Stimulated activated naive CD8-positive, alpha-beta T cell treated with anti-CD3 and anti-CD28 coated beads, Interleukin-15, Interleukin-2, amounts not matched to agents 100 U/mL and 50 U/mL, for 24 hours (primary cell): ENCODE measurements around the gene CD84.
"Not testable (repeated sequence)": the region's sequence is repeated elsewhere in the genome, so short reads cannot be mapped to it uniquely, and the experiment has no call there.

Experiments used
- ATAC-seq: fragments of 150-1000 bp; cut with Tn5 transposase; one replicate; pipeline ENCODE4 v1.10.0; 2021
- DNase-seq: peaks from one replicate; pipeline ENCODE4 v3.0.0; 2021

Gene CD84

GRCh38 chr1:160569806-160570205 lies 9.5 kb downstream of the CD84 start:
- no peak for DNase-seq
- no peak for ATAC-seq

GRCh38 chr1:160567858-160568682 lies 11.2 kb downstream of the CD84 start:
- ATAC-seq: peak; percentile 98
- peak; percentile 70 for DNase-seq

GRCh38 chr1:160567341-160567740 lies 12.0 kb downstream of the CD84 start:
- no peak for ATAC-seq
- DNase-seq: no peak

- ATAC-seq (no peak), DNase-seq (no peak)
These were observed 13.7 kb downstream of the CD84 start for GRCh38 chr1:160565564-160565963.

GRCh38 chr1:160563230-160563629 lies 16.1 kb downstream of the CD84 start:
- ATAC-seq, DNase-seq: not testable (repeated sequence)

GRCh38 chr1:160562745-160563144 lies 16.6 kb downstream of the CD84 start:
- ATAC-seq, DNase-seq: not testable (repeated sequence)

GRCh38 chr1:160560806-160561205 lies 18.5 kb downstream of the CD84 start:
- ATAC-seq (no peak), DNase-seq (no peak)

- no peak for DNase-seq
- ATAC-seq: no peak
These were observed 19.1 kb downstream of the CD84 start for GRCh38 chr1:160560045-160560705.

- not testable (repeated sequence) for ATAC-seq, DNase-seq
These were observed 19.9 kb downstream of the CD84 start for GRCh38 chr1:160559437-160559836.

- no peak for ATAC-seq
- no peak for DNase-seq
These were observed 20.5 kb downstream of the CD84 start for GRCh38 chr1:160558660-160559380.

- DNase-seq: no peak
- ATAC-seq: no peak
These were observed 25.5 kb downstream of the CD84 start for GRCh38 chr1:160553778-160554177.

GRCh38 chr1:160552425-160552824 lies 26.9 kb downstream of the CD84 start:
- ATAC-seq (no peak), DNase-seq (no peak)

- ATAC-seq: peak; percentile 61
- peak; percentile 72 for DNase-seq
These were observed 28.7 kb downstream of the CD84 start for GRCh38 chr1:160550572-160551034.

- ATAC-seq (no peak), DNase-seq (no peak)
These were observed 29.7 kb downstream of the CD84 start for GRCh38 chr1:160549665-160550006.

- peak; percentile 20 for ATAC-seq
- no peak for DNase-seq
These were observed 30.2 kb downstream of the CD84 start for GRCh38 chr1:160548960-160549664.

GRCh38 chr1:160548183-160548582 lies 31.1 kb downstream of the CD84 start:
- DNase-seq: no peak
- no peak for ATAC-seq

GRCh38 chr1:160547422-160547821 lies 31.9 kb downstream of the CD84 start:
- DNase-seq (no peak), ATAC-seq (no peak)

GRCh38 chr1:160546942-160547341 lies 32.4 kb downstream of the CD84 start:
- ATAC-seq: no peak

GRCh38 chr1:160544647-160545046 lies 34.6 kb downstream of the CD84 start:
- DNase-seq: no peak

More at GRCh38 chr1:160546942-160547341, 32.4 kb downstream of the CD84 start:
- DNase-seq: no peak

GRCh38 chr1:160542303-160542945 lies 36.9 kb downstream of the CD84 start:
- DNase-seq (no peak), ATAC-seq (no peak)

More at GRCh38 chr1:160544647-160545046, 34.6 kb downstream of the CD84 start:
- ATAC-seq: no peak

GRCh38 chr1:160541622-160542302 lies 37.5 kb downstream of the CD84 start:
- DNase-seq (no peak), ATAC-seq (no peak)
